GM18508 (cell line): ENCODE measurements around the gene SYK.
"Not testable (repeated sequence)": the region's sequence is repeated elsewhere in the genome, so short reads cannot be mapped to it uniquely, and the experiment has no call there.

Experiments used
- ATAC-seq: cut with Tn5 transposase; IDR thresholded peaks from one replicate; pipeline ENCODE4 v1.9.1; 2021; ENCODE audit warnings: moderate number of reproducible peaks; ENCODE audit not compliant: insufficient read depth, unreplicated experiment

SYK gene

GRCh38 chr9:90870621-90871326 lies 69.2 kb downstream of the SYK start:
- no peak for ATAC-seq

GRCh38 chr9:90871327-90871935 lies 69.8 kb downstream of the SYK start:
- no peak for ATAC-seq

DNA sequence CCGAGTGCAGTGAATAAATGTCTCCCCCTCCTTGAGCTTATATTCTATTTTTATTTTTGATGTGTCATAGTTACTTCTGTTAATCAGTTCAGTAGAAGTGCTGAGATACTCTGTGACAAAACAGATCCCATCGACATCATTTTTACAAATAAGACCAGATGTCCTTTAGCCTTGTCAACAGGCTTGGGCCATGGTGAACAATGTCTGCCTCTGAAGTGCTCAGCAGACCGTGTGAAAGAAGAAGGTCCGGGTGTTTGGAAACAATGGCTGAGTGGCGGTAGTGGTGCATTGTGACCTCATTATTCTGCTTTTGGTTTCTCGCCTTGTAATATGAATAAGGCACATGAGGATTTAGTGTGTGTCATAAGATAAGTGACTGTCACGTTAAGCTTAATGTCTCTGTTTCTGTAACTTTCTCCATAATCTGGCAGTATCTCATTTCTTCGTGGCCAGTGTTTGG lies 71.2 kb downstream of the SYK start:
- ATAC-seq = no peak

- ATAC-seq = no peak
These were observed 71.8 kb downstream of the SYK start for GRCh38 chr9:90873422-90873821.

GRCh38 chr9:90874194-90874593 lies 72.6 kb downstream of the SYK start:
- ATAC-seq = no peak

DNA sequence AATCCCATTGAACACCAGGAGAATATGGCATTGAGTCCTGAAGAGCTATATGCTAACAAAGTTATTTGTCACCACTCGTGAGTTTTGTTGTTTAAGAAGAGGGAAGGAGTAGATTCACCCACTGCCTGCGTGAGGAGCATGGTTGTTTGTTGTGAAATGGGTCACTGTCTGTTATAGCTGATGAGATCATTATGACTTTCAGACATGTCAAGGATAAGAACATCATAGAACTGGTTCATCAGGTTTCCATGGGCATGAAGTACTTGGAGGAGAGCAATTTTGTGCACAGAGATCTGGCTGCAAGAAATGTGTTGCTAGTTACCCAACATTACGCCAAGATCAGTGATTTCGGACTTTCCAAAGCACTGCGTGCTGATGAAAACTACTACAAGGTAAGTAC lies 76.9 kb downstream of the SYK start:
- ATAC-seq = no peak

- ATAC-seq = no peak
These were observed 78.4 kb downstream of the SYK start for GRCh38 chr9:90880066-90880465.

GRCh38 chr9:90880669-90881068 lies 79.0 kb downstream of the SYK start:
- no peak for ATAC-seq

- peak; percentile 57 for ATAC-seq
These were observed 80.0 kb downstream of the SYK start for GRCh38 chr9:90881648-90882047.

- ATAC-seq = no peak
These were observed 81.5 kb downstream of the SYK start for GRCh38 chr9:90882991-90883600.

DNA sequence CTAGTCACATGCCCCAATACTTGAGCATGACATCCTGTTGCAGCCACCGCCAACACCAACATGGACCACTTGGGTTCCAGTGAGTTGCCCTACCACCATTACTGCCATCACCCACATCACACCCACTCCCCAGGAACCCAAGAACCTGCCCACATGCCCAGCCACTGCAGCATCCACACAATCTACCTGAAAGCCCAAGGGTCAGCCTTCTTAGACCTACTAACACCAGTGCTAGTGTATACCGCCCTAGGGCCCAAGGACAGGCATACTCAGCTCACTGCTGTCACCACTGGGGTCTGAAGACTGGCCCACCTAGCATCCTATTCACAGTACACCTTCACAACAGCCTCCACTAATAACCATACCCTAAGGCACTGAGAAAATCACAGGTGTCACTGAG lies 82.0 kb downstream of the SYK start:
- ATAC-seq = no peak

- no peak for ATAC-seq
These were observed 82.6 kb downstream of the SYK start for GRCh38 chr9:90884178-90884577.

- not testable (repeated sequence) for ATAC-seq
These were observed 85.2 kb downstream of the SYK start for GRCh38 chr9:90886868-90887267.

GRCh38 chr9:90888941-90889340 lies 87.3 kb downstream of the SYK start:
- no peak for ATAC-seq

DNA sequence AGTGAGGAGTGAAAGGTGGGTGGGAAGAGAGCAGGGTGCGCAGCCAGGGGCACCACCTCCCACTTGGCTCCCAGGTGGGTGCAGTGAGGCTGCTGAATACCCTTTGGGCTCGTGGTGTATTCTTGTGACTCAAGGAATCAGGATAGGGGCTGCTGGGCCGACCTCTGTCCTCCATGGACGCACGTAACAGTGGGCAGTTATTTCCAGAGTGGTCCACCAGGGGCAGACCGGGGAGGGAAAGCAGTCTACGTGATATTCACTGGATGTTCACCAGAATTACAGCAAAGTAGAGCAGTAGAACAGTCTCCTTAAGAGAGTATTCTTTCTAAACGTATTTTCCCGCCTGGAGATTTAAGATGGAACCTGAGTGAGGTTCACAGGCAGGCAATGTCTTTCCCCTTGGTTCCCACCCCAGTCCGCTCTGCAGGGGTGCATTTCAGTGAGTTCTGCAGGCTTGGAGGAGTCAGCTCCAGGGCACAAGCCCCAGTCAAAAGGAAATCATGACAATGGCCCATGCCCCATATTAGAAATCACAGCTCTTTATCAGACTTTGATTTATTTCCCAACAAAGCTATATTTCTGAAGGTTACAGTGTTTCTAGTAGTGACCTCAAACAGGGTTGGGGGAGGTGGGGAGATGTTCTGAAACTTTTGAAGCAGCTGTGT lies 88.7 kb downstream of the SYK start:
- ATAC-seq = no peak

- no peak for ATAC-seq
These were observed 89.9 kb downstream of the SYK start for GRCh38 chr9:90891308-90892040.

- ATAC-seq = no peak
These were observed 91.3 kb downstream of the SYK start for GRCh38 chr9:90892918-90893317.

DNA sequence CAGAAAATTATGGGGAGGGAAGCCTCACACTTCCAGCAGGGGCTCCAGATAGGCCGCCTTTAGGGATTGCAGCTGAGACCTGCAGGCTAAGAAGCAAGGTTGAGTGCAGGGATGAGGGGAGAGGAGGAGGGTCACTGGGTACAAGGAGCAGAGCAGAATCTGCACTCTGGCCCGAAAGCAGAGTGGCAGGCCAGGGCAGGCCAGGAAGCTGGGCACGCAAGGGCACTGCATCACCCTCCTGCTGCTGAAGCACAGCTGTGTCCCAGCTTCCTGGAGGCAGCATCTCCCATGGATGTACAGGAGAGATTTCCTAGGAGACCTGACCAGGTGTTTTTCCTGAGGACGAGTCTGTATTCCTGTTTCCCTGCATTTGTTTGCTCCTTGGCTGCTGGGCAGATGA lies 92.1 kb downstream of the SYK start:
- ATAC-seq = no peak

DNA sequence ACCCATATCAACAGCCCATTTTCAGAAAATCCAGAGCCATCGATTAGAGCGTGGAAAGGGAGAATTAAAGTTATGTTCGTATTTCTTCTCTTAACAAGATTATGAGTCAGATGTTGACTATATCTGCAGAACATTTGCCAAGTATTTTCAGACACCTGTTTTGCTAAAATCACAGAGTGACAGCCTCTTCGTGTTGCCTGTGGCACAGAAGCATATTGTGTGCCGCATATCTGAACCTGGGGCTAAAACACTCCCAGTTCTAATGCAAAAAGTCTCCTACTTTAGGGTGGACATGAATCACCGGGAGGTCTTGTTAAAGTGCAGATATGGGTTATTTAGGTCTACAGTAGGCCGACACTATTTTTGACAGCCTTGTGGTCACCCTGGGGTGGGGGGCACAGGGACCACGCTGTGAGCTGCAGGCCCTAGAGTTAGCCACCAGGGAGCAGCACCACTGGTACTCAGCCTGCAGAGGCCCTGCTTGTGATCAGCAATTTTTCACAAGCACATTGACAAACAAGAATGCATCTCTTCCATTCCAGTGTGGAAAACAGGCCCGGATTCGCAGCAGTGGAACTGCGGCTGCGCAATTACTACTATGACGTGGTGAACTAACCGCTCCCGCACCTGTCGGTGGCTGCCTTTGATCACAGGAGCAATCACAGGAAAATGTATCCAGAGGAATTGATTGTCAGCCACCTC lies 93.5 kb downstream of the SYK start:
- ATAC-seq = no peak

DNA sequence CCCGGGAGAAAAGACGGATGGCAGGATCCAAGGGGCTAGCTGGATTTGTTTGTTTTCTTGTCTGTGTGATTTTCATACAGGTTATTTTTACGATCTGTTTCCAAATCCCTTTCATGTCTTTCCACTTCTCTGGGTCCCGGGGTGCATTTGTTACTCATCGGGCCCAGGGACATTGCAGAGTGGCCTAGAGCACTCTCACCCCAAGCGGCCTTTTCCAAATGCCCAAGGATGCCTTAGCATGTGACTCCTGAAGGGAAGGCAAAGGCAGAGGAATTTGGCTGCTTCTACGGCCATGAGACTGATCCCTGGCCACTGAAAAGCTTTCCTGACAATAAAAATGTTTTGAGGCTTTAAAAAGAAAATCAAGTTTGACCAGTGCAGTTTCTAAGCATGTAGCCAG lies 94.2 kb downstream of the SYK start:
- no peak for ATAC-seq
